Measurements from ENCODE around the gene ACOT4. TPM values are rescaled to one million over a fixed set of nuclear protein-coding genes. Genes with fewer than 3 reads are reported as not detected.
A peak's percentile ranks its signal among the peaks of the same experiment; 100 is the strongest.
"Not testable (repeated sequence)": the region's sequence is repeated elsewhere in the genome, so short reads cannot be mapped to it uniquely, and the experiment has no call there.

The ACOT4 gene
- total and polyA plus RNA-seq, 2 donors (not counting 3 experiments of a cell fraction or from before 2014, with no cell fraction given), result 0.46 to 0.69 TPM

GRCh38 chr14:73570913-73571312 lies 20.8 kb upstream of the ACOT4 start:
- dilution Hi-C loops (cut with MboI; ENCODE audit: extremely low pct_ligation_motif_present, low sequenced_read_pairs); BruUV-seq (replicated peaks); H3K79me2 ChIP-seq (ENCODE audit: control insufficient read depth, insufficient read depth, low read length); H3K9ac ChIP-seq (replicated peaks; ENCODE audit: extremely low read depth, insufficient read depth, low read length); H4K20me1 ChIP-seq (replicated peaks; ENCODE audit: control insufficient read depth, extremely low read depth, insufficient read depth, low read length); intact Hi-C loops (cut with micrococcal nuclease); H2AFZ ChIP-seq (ENCODE audit: low read depth, low read length); H3K9me1 ChIP-seq (replicated peaks; ENCODE audit: control insufficient read depth, extremely low read depth, insufficient read depth, low read length); H3K4me3 ChIP-seq (replicated peaks in 1 of 3; ENCODE audit: insufficient read depth in 1 of 3, low read depth in 1 of 3, low read length in 3 of 3); H3K27me3 ChIP-seq (ENCODE audit: control insufficient read depth in 2 of 2, insufficient read depth in 2 of 2, low read length in 2 of 2); H3K4me2 ChIP-seq (ENCODE audit: insufficient read depth, low read length); H3K27ac ChIP-seq (ENCODE audit: insufficient read depth, low read depth, low read length); H3K36me3 ChIP-seq (ENCODE audit: control insufficient read depth in 2 of 2, extremely low read depth in 1 of 2, insufficient read depth in 2 of 2, low read length in 2 of 2); H3K9me3 ChIP-seq (replicated peaks; ENCODE audit: control insufficient read depth, insufficient read depth, low read length): not testable (repeated sequence)
- H3K4me1 ChIP-seq (ENCODE audit: control insufficient read depth, extremely low read depth, insufficient read depth, low read length), result peaks cover 19% of the 10 kb centered on the region
- ChIA-PET POLR2A (interaction anchor here (1.1 kb wide), 1 partner anchor 64 kb away, joined by 3 read pairs; no protein-coding TSS in a partner anchor), CTCF (interaction anchor here (0.6 to 3.2 kb wide), 11 partner anchors 8 to 398 kb away, joined by 3 to 58 read pairs (median 5); partner anchors contain the start of genes ACOT4 and RIOX1)
- peak; percentile 95 for FAIRE-seq
- TF ChIP-seq CTCF (IDR thresholded peaks at IDR 0.05; ENCODE audit: extremely low read depth in 1 of 2, insufficient read depth in 1 of 2, low read depth in 1 of 2, low read length in 2 of 2), result peak; percentile 56 to 61
- peak; percentile 42 for DNase-seq (ENCODE audit: low read depth, low spot score)

- BruUV-seq (replicated peaks); H4K20me1 ChIP-seq (replicated peaks; ENCODE audit: control insufficient read depth, extremely low read depth, insufficient read depth, low read length); H3K27ac ChIP-seq (ENCODE audit: insufficient read depth, low read depth, low read length); DNase-seq (ENCODE audit: low read depth, low spot score); H3K9ac ChIP-seq (replicated peaks; ENCODE audit: extremely low read depth, insufficient read depth, low read length); H2AFZ ChIP-seq (ENCODE audit: low read depth, low read length); H3K36me3 ChIP-seq (ENCODE audit: control insufficient read depth in 2 of 2, extremely low read depth in 1 of 2, insufficient read depth in 2 of 2, low read length in 2 of 2); H3K79me2 ChIP-seq (ENCODE audit: control insufficient read depth, insufficient read depth, low read length); H3K4me3 ChIP-seq (replicated peaks in 1 of 3; ENCODE audit: insufficient read depth in 1 of 3, low read depth in 1 of 3, low read length in 3 of 3); POLR2A ChIA-PET; H3K4me2 ChIP-seq (ENCODE audit: insufficient read depth, low read length); dilution Hi-C loops (cut with MboI; ENCODE audit: extremely low pct_ligation_motif_present, low sequenced_read_pairs); intact Hi-C loops (cut with micrococcal nuclease); H3K9me1 ChIP-seq (replicated peaks; ENCODE audit: control insufficient read depth, extremely low read depth, insufficient read depth, low read length); FAIRE-seq; H3K9me3 ChIP-seq (replicated peaks; ENCODE audit: control insufficient read depth, insufficient read depth, low read length); H3K27me3 ChIP-seq (ENCODE audit: control insufficient read depth in 2 of 2, insufficient read depth in 2 of 2, low read length in 2 of 2); CTCF ChIA-PET: not testable (repeated sequence)
- peaks cover 12% of the 10 kb centered on the region for H3K4me1 ChIP-seq (ENCODE audit: control insufficient read depth, extremely low read depth, insufficient read depth, low read length)
Observed at GRCh38 chr14:73573034-73573433, 18.6 kb upstream of the ACOT4 start.

- H3K9me3 ChIP-seq (replicated peaks; ENCODE audit: control insufficient read depth, insufficient read depth, low read length); H3K4me3 ChIP-seq (replicated peaks in 1 of 3; ENCODE audit: insufficient read depth in 1 of 3, low read depth in 1 of 3, low read length in 3 of 3); H3K4me2 ChIP-seq (ENCODE audit: insufficient read depth, low read length); H2AFZ ChIP-seq (ENCODE audit: low read depth, low read length); BruUV-seq (replicated peaks); H3K4me1 ChIP-seq (ENCODE audit: control insufficient read depth, extremely low read depth, insufficient read depth, low read length); CTCF ChIA-PET; DNase-seq (ENCODE audit: low read depth, low spot score); H3K79me2 ChIP-seq (ENCODE audit: control insufficient read depth, insufficient read depth, low read length); intact Hi-C loops (cut with micrococcal nuclease); H3K36me3 ChIP-seq (ENCODE audit: control insufficient read depth in 2 of 2, extremely low read depth in 1 of 2, insufficient read depth in 2 of 2, low read length in 2 of 2); POLR2A ChIA-PET; H3K27ac ChIP-seq (ENCODE audit: insufficient read depth, low read depth, low read length); H4K20me1 ChIP-seq (replicated peaks; ENCODE audit: control insufficient read depth, extremely low read depth, insufficient read depth, low read length); H3K27me3 ChIP-seq (ENCODE audit: control insufficient read depth in 2 of 2, insufficient read depth in 2 of 2, low read length in 2 of 2); FAIRE-seq; dilution Hi-C loops (cut with MboI; ENCODE audit: extremely low pct_ligation_motif_present, low sequenced_read_pairs); H3K9me1 ChIP-seq (replicated peaks; ENCODE audit: control insufficient read depth, extremely low read depth, insufficient read depth, low read length); H3K9ac ChIP-seq (replicated peaks; ENCODE audit: extremely low read depth, insufficient read depth, low read length): not testable (repeated sequence)
Observed at GRCh38 chr14:73573740-73574139, 17.9 kb upstream of the ACOT4 start.

GRCh38 chr14:73574251-73574650 lies 17.4 kb upstream of the ACOT4 start:
- dilution Hi-C loops (cut with MboI; ENCODE audit: extremely low pct_ligation_motif_present, low sequenced_read_pairs); FAIRE-seq: not testable (repeated sequence)
- POLR2A ChIA-PET, result interaction anchor here (0.7 kb wide), 1 partner anchor 38 kb away, joined by 7 read pairs; the partner anchor contains the start of gene ACOT6

More at GRCh38 chr14:73574251-73574650, 17.4 kb upstream of the ACOT4 start:
- H3K27ac ChIP-seq (ENCODE audit: insufficient read depth, low read depth, low read length); intact Hi-C loops (cut with micrococcal nuclease); H3K4me2 ChIP-seq (ENCODE audit: insufficient read depth, low read length); DNase-seq (ENCODE audit: low read depth, low spot score); H3K36me3 ChIP-seq (ENCODE audit: control insufficient read depth in 2 of 2, extremely low read depth in 1 of 2, insufficient read depth in 2 of 2, low read length in 2 of 2); H3K79me2 ChIP-seq (ENCODE audit: control insufficient read depth, insufficient read depth, low read length); H3K9me1 ChIP-seq (replicated peaks; ENCODE audit: control insufficient read depth, extremely low read depth, insufficient read depth, low read length); H3K4me3 ChIP-seq (replicated peaks in 1 of 3; ENCODE audit: insufficient read depth in 1 of 3, low read depth in 1 of 3, low read length in 3 of 3); H3K27me3 ChIP-seq (ENCODE audit: control insufficient read depth in 2 of 2, insufficient read depth in 2 of 2, low read length in 2 of 2); CTCF ChIA-PET; H3K4me1 ChIP-seq (ENCODE audit: control insufficient read depth, extremely low read depth, insufficient read depth, low read length); BruUV-seq (replicated peaks); H3K9ac ChIP-seq (replicated peaks; ENCODE audit: extremely low read depth, insufficient read depth, low read length); H2AFZ ChIP-seq (ENCODE audit: low read depth, low read length); H3K9me3 ChIP-seq (replicated peaks; ENCODE audit: control insufficient read depth, insufficient read depth, low read length); H4K20me1 ChIP-seq (replicated peaks; ENCODE audit: control insufficient read depth, extremely low read depth, insufficient read depth, low read length): not testable (repeated sequence)
